Brain pericyte (primary cell): Measurements from ENCODE around the gene CBFB.
"Not testable (repeated sequence)": the region's sequence is repeated elsewhere in the genome, so short reads cannot be mapped to it uniquely, and the experiment has no call there.

Experiments
- DNase-seq: peaks from one replicate; pipeline ENCODE4 v3.0.0-alpha.2; 2012; ENCODE audit warnings: low read depth, low spot score

Gene CBFB

GRCh38 chr16:67028696-67029253 is at the start of gene CBFB:
Gene CBFB (plus strand): TSS chr16:67029149. CDS start chr16:67029408, 259 bp downstream.
- DNase-seq = peak; percentile 59

DNA sequence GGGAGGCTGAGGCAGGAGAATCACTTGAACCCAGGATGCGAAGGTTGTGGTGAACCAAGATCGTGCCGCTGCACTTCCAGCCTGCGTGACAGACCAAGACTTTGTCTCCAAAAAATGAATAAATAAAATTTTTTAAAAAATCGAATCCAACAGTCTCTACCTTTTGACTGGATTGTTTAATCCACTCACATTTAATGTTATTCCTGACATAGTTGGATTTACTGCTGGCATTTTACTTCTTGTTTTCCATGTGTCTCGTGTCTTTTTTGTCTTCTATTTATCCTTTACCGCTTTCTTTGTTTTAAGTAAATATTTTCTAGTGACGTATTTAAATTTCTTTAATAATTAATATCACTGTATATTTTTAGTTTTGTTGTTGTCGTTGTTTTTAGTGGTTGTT is 45.9 kb upstream of the CBFB start:
- no peak for DNase-seq

DNA sequence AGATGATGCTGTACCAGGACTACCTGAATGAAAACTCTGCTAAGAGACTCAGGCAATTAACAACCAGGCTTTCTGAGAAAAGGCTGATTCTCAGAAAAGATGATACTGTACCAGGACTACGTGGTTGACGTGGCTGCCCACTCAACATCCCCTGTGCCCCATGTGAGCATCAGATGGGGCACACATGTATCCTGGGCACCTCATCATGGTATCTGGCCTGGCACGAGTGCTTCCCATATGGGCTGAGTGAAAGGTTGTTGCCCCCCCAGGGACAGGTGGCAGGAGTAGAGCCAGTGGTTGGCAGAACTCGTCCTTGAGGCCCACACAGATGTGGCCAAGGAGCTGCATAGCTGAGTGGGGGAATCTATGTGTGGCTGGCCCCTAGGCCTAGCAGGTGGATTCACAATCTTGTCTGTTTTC is 44.0 kb upstream of the CBFB start:
- DNase-seq = no peak

- no peak for DNase-seq
These were observed 42.4 kb upstream of the CBFB start for GRCh38 chr16:66986559-66986958.

- no peak for DNase-seq
These were observed 40.7 kb upstream of the CBFB start, which contains the start of gene CES4A for GRCh38 chr16:66988197-66988788. Gene CES4A (plus strand): TSS chr16:66988589. CDS start chr16:66988773, 184 bp downstream.

DNA sequence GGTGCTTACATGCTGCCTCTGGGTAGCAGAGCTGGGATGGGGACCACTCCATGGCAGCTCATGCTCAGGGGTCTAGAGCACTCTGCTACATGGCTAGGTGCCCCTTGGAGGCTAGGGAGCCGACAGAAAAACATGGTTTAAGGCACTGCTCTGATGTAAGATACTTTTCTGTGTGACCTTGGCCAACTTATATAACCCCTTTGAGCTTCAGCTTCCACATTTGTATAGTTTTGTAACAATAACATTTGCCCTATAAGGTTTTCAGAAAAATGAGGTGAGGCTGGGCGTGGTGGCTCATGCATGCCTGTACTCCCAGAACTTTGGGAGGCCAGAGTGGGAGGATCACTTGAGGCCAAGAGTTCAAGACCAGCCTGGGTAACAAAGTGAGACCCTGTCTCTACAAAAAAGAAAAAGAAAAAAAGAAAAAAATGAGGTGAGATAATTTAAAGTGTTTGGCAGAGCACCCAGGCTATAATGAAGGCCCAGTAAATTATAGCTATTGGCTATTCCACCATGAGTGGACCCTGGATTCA is 37.3 kb upstream of the CBFB start:
- DNase-seq = no peak

DNA sequence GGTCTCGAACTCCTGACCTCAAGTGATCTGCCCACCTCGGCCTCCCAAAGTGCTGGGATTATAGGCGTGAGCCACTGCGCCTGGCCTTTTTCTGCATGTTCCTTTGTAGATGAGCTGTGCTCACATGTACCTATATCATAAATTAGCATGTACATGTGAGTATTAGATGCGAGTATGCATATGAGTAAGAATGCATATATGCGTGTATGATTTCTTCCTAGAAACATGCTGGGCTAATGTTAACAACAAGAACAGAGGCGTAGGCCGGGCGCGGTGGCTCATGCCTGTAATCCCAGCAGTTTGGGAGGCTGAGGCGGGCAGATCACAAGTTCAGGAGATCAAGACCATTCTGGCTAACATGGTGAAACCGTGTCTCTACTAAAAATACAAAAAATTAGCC is 35.4 kb upstream of the CBFB start:
- not testable (repeated sequence) for DNase-seq

DNA sequence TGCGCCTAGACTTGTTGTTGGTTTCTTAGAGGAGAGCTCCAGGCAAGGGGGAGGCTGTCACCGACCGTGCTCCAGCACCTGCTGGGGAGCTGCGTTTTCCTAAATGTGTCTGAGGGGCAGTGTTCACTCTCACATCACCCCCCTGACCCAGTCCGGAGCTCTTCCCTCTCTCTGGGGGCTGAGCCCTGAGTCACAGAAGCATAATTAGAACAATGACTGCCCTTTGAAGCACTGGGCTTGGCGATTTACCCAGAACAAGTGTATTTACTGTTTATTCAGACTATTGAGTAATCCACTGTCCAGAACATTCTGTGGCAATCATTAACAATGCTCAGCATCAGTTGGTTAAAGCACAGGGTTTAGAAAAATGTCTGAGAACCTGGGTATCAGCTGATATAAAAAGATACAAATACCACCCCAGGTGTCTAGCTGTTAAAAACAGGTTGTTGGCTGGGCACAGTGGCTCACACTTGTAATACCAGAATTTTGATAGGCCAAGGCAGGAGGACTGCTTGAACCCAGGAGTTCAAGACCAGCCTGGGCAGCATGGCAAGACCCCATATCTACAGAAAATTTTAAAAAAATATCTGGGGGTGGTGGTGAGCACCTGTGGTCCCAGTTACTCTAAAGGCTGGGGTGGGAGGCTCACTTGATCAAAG is 32.5 kb upstream of the CBFB start:
- DNase-seq = no peak

GRCh38 chr16:66996983-66997358 is 32.0 kb upstream of the CBFB start:
- no peak for DNase-seq

- DNase-seq = no peak
These were observed 28.3 kb upstream of the CBFB start for GRCh38 chr16:67000384-67001351.

GRCh38 chr16:67001726-67002125 is 27.2 kb upstream of the CBFB start:
- DNase-seq = no peak

GRCh38 chr16:67006930-67007658 is 21.9 kb upstream of the CBFB start:
- no peak for DNase-seq

- no peak for DNase-seq
These were observed 19.8 kb upstream of the CBFB start for GRCh38 chr16:67009158-67009557.

DNA sequence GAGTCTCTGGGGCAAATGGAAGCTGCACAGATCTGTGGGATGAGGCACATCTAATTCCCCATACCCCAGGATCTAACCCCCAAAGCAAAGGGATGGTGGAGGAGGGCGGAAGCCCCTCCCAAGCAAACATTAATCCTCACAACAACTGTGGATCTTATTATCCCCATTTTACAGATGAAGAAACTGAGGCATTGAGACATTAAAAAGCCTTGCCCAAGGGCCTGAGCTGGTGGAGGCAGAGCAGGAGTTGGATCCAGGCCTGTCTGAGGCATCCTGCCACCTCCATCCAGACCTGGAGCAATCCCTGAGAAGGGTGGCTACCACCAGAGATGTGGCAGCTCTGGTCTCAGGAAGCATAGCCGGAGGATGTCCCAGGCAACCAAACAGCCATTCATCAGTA is 17.7 kb upstream of the CBFB start:
- DNase-seq = no peak

GRCh38 chr16:67013233-67013822 is 15.6 kb upstream of the CBFB start:
- DNase-seq = no peak

DNA sequence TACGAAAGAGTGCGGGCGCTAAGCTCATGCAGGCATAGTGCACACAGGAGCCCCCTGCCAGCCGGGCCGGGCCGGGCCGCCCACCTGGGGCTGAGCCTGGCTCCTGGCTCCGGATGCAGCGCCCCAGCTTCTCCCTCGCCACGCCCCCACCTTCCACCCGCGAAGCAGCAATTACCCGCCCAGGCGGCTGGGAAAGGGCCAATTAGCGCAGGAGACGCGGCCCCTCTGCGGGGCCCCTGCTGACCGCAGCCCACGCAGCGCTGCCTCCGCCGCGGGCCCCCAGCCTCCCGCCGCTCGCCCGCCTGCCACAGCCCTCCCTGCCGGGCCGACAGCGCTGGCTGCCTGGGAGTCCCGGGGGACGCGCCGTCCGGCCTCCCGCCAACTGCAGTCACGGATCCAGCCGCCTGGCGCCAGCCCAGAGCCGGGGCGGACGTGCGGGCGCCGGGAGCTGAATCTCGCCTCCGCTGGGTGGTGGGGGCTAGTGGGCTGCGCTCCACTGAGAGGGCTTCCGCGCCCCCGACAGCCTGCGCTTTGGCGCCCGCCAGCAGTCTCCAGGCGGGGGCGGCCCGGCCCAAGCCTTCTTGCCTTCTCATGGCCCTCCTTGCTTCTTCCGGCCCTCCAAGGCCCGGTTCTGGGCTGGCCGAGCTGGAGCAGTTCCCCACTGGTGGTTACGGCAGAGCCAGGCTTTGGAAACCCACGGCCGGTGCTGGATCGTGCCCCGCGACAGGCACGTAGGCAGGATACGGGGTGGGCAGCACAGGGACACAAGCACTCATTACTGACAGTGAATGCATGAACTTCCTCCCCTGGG is 14.9 kb upstream of the CBFB start:
- DNase-seq = no peak

DNA sequence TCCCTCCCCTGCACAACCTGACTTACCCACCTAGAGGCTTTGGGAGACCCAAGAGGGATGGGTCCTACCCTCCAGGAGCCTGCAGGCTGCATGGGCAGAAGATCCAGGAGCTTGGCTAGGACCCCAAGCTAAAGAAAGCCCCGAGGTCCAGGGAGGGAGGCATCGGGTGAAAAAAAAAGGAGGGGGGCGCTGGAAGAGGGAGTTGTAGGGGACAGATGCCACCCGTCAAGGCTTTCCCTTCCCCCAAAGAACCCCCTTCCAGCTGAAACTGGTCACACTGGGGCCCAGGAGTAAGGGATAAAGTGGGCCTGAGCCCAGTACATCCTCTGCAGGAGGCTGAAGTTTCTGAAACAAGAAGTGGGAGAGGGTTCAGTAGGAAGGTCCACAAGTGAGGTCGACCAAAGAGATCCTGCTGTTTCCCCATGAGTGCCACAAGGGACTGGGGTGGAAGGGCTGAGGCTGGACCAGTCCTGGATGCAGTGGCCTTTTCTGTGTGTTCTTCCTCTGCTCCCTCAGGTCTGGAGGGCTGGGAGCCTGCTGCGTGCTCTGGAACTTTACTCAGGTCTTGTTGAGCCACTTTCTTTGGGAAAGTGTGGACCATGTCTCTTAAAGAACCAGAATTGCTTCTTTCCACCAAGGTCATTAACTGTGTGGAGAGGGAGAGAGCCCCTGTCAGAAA is 14.2 kb upstream of the CBFB start:
- DNase-seq = no peak

DNA sequence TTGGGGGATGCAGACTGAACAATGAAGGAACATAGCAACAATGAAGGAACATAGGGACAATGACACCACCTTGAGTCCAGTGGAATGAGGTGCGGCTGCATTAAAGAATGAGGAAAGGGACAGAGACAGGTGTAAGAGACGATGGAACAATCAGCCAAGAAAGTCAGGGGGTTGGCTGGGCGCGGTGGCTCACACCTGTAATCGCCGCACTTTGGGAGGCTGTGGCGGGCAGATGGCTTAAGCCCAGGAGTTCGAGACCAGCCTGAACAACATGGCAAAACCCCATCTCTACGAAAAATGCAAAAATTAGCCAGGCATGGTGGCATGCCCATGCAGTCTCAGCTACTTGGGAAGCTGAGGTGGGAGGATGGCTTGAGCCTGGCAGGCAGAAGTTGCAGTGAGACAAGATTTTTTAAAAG is 13.6 kb upstream of the CBFB start:
- no peak for DNase-seq

DNA sequence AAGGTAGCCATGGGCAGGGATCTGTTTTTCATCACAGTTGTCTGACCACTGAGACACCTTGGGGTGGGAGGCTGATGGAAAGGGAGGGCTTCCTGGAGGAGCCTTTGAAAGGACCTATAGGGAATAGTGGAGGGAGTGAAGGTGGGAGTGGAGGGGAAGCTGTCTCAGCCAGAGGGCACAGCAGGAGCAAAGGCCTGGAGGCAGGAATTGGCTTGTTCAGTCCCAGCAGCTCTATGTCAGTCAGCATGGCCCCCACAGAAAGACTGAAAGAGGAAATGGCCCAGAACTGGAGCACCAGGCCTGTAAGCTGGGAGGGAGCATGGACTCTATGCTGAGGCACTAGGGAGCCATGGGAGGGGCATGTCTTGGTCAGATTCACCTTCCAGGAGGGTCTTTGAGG is 12.8 kb upstream of the CBFB start:
- DNase-seq = no peak
